Testis (tissue), 3 donors: ENCODE results near the gene HDAC9. TPM values are rescaled to one million over a fixed set of nuclear protein-coding genes. Genes with fewer than 3 reads are reported as not detected.

ENCODE experiments used
- DNase-seq: peaks from one replicate; pipeline ENCODE4 v3.0.0-alpha.2; 2019
- H3K27ac ChIP-seq, 2 donors: fragments of 200-600 bp; sonication (generic); one replicate each; pipeline ENCODE4 v1.5.1; 2019
- H3K27me3 ChIP-seq: fragments of 200-600 bp; sonication (generic); one replicate; pipeline ENCODE4 v1.5.1; 2019
- H3K36me3 ChIP-seq: fragments of 200-600 bp; sonication (generic); one replicate; pipeline ENCODE4 v1.5.1; 2017; ENCODE audit warnings: low read depth; ENCODE audit errors: missing control alignments
- H3K4me1 ChIP-seq: fragments of 200-600 bp; sonication (generic); one replicate; pipeline ENCODE4 v1.5.1; 2019
- H3K4me3 ChIP-seq, 2 donors: fragments of 200-600 bp; sonication (generic); one replicate each; pipeline ENCODE4 v1.5.1; 2017 to 2019
- H3K9me3 ChIP-seq: fragments of 200-600 bp; sonication (generic); one replicate; pipeline ENCODE4 v1.5.1; 2017
- CTCF ChIP-seq, 3 experiments: fragments of 450-650 bp in 2 of 3; fragments of 200-600 bp in 1 of 3; sonication (generic) in 1 of 3; IDR thresholded peaks; one replicate each; pipeline ENCODE4 v1.5.1; 2016 to 2019; ENCODE audit warnings: antibody characterized with exemption in 3 of 3, mild to moderate bottlenecking in 2 of 3, moderate library complexity in 1 of 3
- POLR2A ChIP-seq: fragments of 450-650 bp; IDR thresholded peaks from one replicate; pipeline ENCODE4 v1.6.1; 2017; ENCODE audit warnings: antibody characterized with exemption, mild to moderate bottlenecking, moderate library complexity
- WGBS, 2 donors: methylation state at CpG; one replicate each; pipeline ENCODE4 v1.1.5; 2018; 5-methylcytosine and 5-hydroxymethylcytosine counted together
- intact Hi-C: fragments of 100-400 bp; cut with DNase I; formaldehyde crosslinking; loops from one replicate; pipeline ENCODE4 v1.15.1; 2023; ENCODE audit warnings: low total_unique reads
- polyA plus RNA-seq: library from polyadenylated mRNA; stranded (reverse); fragments of 350-450 nt; fragmentation: Illumina TruSeq; extraction: RNeasy Lipid Tissue Mini Kit (QIAGEN cat#74804); gene quantifications from one replicate; pipeline ENCODE4 v1.2.3, GENCODE V29; 2014; ENCODE audit warnings: low read depth, low replicate concordance; ENCODE audit not compliant: insufficient read depth
- total RNA-seq, 2 donors: library from RNA; depleted of rRNA; stranded (reverse); fragments of >200 nt; gene quantifications; one replicate each; pipeline ENCODE4 v1.2.3, GENCODE V29; 2016

The HDAC9 gene
- total and polyA plus RNA-seq, 3 donors from 2014 or later, result 30.6 to 35.5 (median 35.4) TPM

GRCh38 chr7:18547509-18548187 lies 52.1 kb downstream of the HDAC9 start:
- TF ChIP-seq POLR2A, result no peak
- TF ChIP-seq CTCF (IDR thresholded peaks at IDR 0.05), result no peak
- 97 to 98% methylated on average over 4 of the region's 4 CpGs for WGBS, 2 donors
- no peaks in the 10 kb centered on the region for H3K36me3 ChIP-seq
- no peaks in the 10 kb centered on the region for H3K4me1 ChIP-seq
- H3K4me3 ChIP-seq, result no peak overlapping the region
- no peaks in the 10 kb centered on the region for H3K27me3 ChIP-seq
- H3K9me3 ChIP-seq, result no peaks in the 10 kb centered on the region
- intact Hi-C loops, result no loop called here
- DNase-seq, result no peak
- no peak overlapping the region for H3K27ac ChIP-seq

GRCh38 chr7:18548534-18548933 lies 53.0 kb downstream of the HDAC9 start:
- H3K27ac ChIP-seq, result no peak overlapping the region
- no peak overlapping the region for H3K4me3 ChIP-seq
- intact Hi-C loops, result no loop called here
- H3K4me1 ChIP-seq, result no peaks in the 10 kb centered on the region
- DNase-seq, result no peak
- TF ChIP-seq POLR2A (no peak), CTCF (IDR thresholded peaks at IDR 0.05) (no peak)
- 96 to 98% methylated on average over 1 of the region's 1 CpG for WGBS, 2 donors
- H3K27me3 ChIP-seq, result no peaks in the 10 kb centered on the region
- no peaks in the 10 kb centered on the region for H3K36me3 ChIP-seq
- H3K9me3 ChIP-seq, result no peaks in the 10 kb centered on the region

- H3K27ac ChIP-seq, result no peak overlapping the region
- intact Hi-C loops, result no loop called here
- DNase-seq, result no peak
- H3K36me3 ChIP-seq, result no peaks in the 10 kb centered on the region
- WGBS, 2 donors, result 91 to 95% methylated on average over 1 of the region's 1 CpG
- H3K27me3 ChIP-seq, result no peaks in the 10 kb centered on the region
- H3K4me1 ChIP-seq, result no peaks in the 10 kb centered on the region
- H3K4me3 ChIP-seq, result no peak overlapping the region
- H3K9me3 ChIP-seq, result no peaks in the 10 kb centered on the region
- TF ChIP-seq POLR2A (no peak), CTCF (IDR thresholded peaks at IDR 0.05) (no peak)
These were observed 55.0 kb downstream of the HDAC9 start for GRCh38 chr7:18550574-18550973.

- no peaks in the 10 kb centered on the region for H3K36me3 ChIP-seq
- 39 to 50% methylated on average over 2 of the region's 2 CpGs for WGBS, 2 donors
- H3K9me3 ChIP-seq, result no peaks in the 10 kb centered on the region
- no peaks in the 10 kb centered on the region for H3K4me1 ChIP-seq
- H3K27ac ChIP-seq, result peak overlapping the region in 1 of 2 donors; percentile 47
- TF ChIP-seq POLR2A, result no peak
- DNase-seq, result no peak
- H3K4me3 ChIP-seq, result no peak overlapping the region
- H3K27me3 ChIP-seq, result no peaks in the 10 kb centered on the region
- intact Hi-C loops, result no loop called here
These were observed 56.9 kb downstream of the HDAC9 start for GRCh38 chr7:18552316-18552916.

- H3K27me3 ChIP-seq, result no peaks in the 10 kb centered on the region
- no peak for DNase-seq
- H3K4me3 ChIP-seq, result no peak overlapping the region
- H3K4me1 ChIP-seq, result no peaks in the 10 kb centered on the region
- H3K27ac ChIP-seq, result peak overlapping the region in 1 of 2 donors; percentile 47
- H3K9me3 ChIP-seq, result no peaks in the 10 kb centered on the region
- intact Hi-C loops, result no loop called here
- WGBS, 2 donors, result 44 to 47% methylated on average over 8 of the region's 8 CpGs
- TF ChIP-seq POLR2A (no peak), CTCF (IDR thresholded peaks at IDR 0.05) (no peak)
- H3K36me3 ChIP-seq, result no peaks in the 10 kb centered on the region
These were observed 57.5 kb downstream of the HDAC9 start for GRCh38 chr7:18552943-18553604.
